Measurements from ENCODE around the gene GPATCH2L.

GPATCH2L gene

GRCh38 chr14:76191297-76191696 lies 39.6 kb downstream of the GPATCH2L start:
- no peak overlapping the region for H3K27ac ChIP-seq
- TF ChIP-seq CTCF (conservative IDR thresholded peaks at IDR 0.05), result no peak

GRCh38 chr14:76193696-76194095 lies 42.0 kb downstream of the GPATCH2L start:
- TF ChIP-seq CTCF (conservative IDR thresholded peaks at IDR 0.05), result no peak
- H3K27ac ChIP-seq, result no peak overlapping the region

- H3K27ac ChIP-seq, result no peak overlapping the region
- no peak for TF ChIP-seq CTCF (conservative IDR thresholded peaks at IDR 0.05)
These were observed 42.6 kb downstream of the GPATCH2L start for GRCh38 chr14:76194327-76194726.

GRCh38 chr14:76195003-76195402 lies 43.3 kb downstream of the GPATCH2L start:
- TF ChIP-seq CTCF (conservative IDR thresholded peaks at IDR 0.05), result no peak
- H3K27ac ChIP-seq, result no peak overlapping the region

GRCh38 chr14:76196980-76197695 lies 45.4 kb downstream of the GPATCH2L start:
- no peak overlapping the region for H3K27ac ChIP-seq
- TF ChIP-seq CTCF (conservative IDR thresholded peaks at IDR 0.05), result no peak

GRCh38 chr14:76201162-76201561 lies 49.4 kb downstream of the GPATCH2L start:
- TF ChIP-seq CTCF (conservative IDR thresholded peaks at IDR 0.05), result no peak
- H3K27ac ChIP-seq, result no peak overlapping the region

- H3K27ac ChIP-seq, result no peak overlapping the region
- no peak for TF ChIP-seq CTCF (conservative IDR thresholded peaks at IDR 0.05)
These were observed 51.6 kb downstream of the GPATCH2L start for GRCh38 chr14:76203086-76204001.
